MCF 10A (cell line): ENCODE data around the gene NOD2. TPM values are rescaled to one million over a fixed set of nuclear protein-coding genes. Genes with fewer than 3 reads are reported as not detected.

Experiments used
- BruUV-seq: library from RNA; stranded (reverse); fragments of 400-500 nt; replicated peaks from 2 replicates; lab custom pipeline; 2021; lab: Mats Ljungman, UMichigan
- CTCF ChIA-PET: fragments of 300-600 bp; sonication (Branson Sonifier 250); formaldehyde crosslinking; extraction: SDS; loops from one replicate; lab custom pipeline; 2021; ENCODE audit warnings: antibody characterized with exemption, inconsistent platforms; lab: Yijun Ruan, JAX
- POLR2A ChIA-PET: fragments of 300-600, 350-650 bp; sonication (Branson Sonifier 250); formaldehyde crosslinking; extraction: SDS; loops from one replicate; lab custom pipeline; 2020; ENCODE audit warnings: antibody characterized with exemption, inconsistent platforms; lab: Yijun Ruan, JAX
- DNase-seq: peaks from one replicate; pipeline ENCODE4 v3.0.0-alpha.2; 2018; ENCODE audit not compliant: unreplicated experiment
- H3K27ac Mint-ChIP-seq: one replicate; pipeline ENCODE4 v1.8.0; 2022; ENCODE audit warnings: mild to moderate bottlenecking, low read depth, mixed read lengths; ENCODE audit not compliant: unreplicated experiment
- H3K27me3 Mint-ChIP-seq: one replicate; pipeline ENCODE4 v1.8.0; 2022; ENCODE audit warnings: mixed read lengths; ENCODE audit not compliant: insufficient read depth, unreplicated experiment
- H3K36me3 Mint-ChIP-seq: one replicate; pipeline ENCODE4 v1.8.0; 2022; ENCODE audit warnings: mild to moderate bottlenecking, moderate library complexity, mixed read lengths; ENCODE audit not compliant: insufficient read depth, unreplicated experiment
- H3K4me1 Mint-ChIP-seq: one replicate; pipeline ENCODE4 v1.8.0; 2022; ENCODE audit warnings: mixed read lengths; ENCODE audit not compliant: insufficient read depth, unreplicated experiment
- H3K4me3 Mint-ChIP-seq: one replicate; pipeline ENCODE4 v1.8.0; 2022; ENCODE audit warnings: mild to moderate bottlenecking, moderate library complexity, mixed read lengths; ENCODE audit not compliant: unreplicated experiment
- H3K9me3 Mint-ChIP-seq: one replicate; pipeline ENCODE4 v1.8.0; 2022; ENCODE audit warnings: mixed read lengths; ENCODE audit not compliant: unreplicated experiment
- CTCF ChIP-seq: fragments of 200-600 bp; IDR thresholded peaks from one replicate; pipeline ENCODE4 v1.8.0; 2022; ENCODE audit warnings: antibody characterized with exemption, mild to moderate bottlenecking; ENCODE audit not compliant: unreplicated experiment
- intact Hi-C: fragments of 100-400 bp; cut with micrococcal nuclease; formaldehyde crosslinking; loops from 2 replicates; pipeline ENCODE4 v1.14.1; 2022
- total RNA-seq: library from RNA; stranded (reverse); gene quantifications from 2 replicates; pipeline ENCODE4 v1.2.3, GENCODE V29; 2022

The NOD2 gene
- total RNA-seq, 1 experiment from 2014 or later: 1.7 TPM

- H3K9me3 Mint-ChIP-seq: no peaks in the 10 kb centered on the region
- POLR2A ChIA-PET: interaction anchor here (0.5 to 1.9 kb wide), 3 partner anchors 132 to 710 kb away, joined by 3 to 4 read pairs (median 4); no protein-coding TSS in a partner anchor
- BruUV-seq: no TSS peak
- H3K4me3 Mint-ChIP-seq: no peak overlapping the region
- intact Hi-C loops: no loop called here
- no peak for TF ChIP-seq CTCF
- H3K27ac Mint-ChIP-seq: no peak overlapping the region
- no peaks in the 10 kb centered on the region for H3K4me1 Mint-ChIP-seq
- CTCF ChIA-PET: interaction anchor here (0.5 to 14.5 kb wide), 13 partner anchors 9 to 320 kb away, joined by 3 to 251 read pairs (median 6); partner anchors contain the start of genes BRD7, CYLD and SNX20
- H3K36me3 Mint-ChIP-seq: no peaks in the 10 kb centered on the region
- DNase-seq: no peak
- no peaks in the 10 kb centered on the region for H3K27me3 Mint-ChIP-seq
Observed at GRCh38 chr16:50662306-50662940, 31.0 kb upstream of the NOD2 start.

- DNase-seq: no peak
- no peaks in the 10 kb centered on the region for H3K27me3 Mint-ChIP-seq
- POLR2A ChIA-PET: interaction anchor here (1.2 to 1.8 kb wide), 3 partner anchors 10 to 296 kb away, joined by 3 to 5 read pairs (median 5); no protein-coding TSS in a partner anchor
- no peaks in the 10 kb centered on the region for H3K36me3 Mint-ChIP-seq
- H3K9me3 Mint-ChIP-seq: no peaks in the 10 kb centered on the region
- no TSS peak for BruUV-seq
- CTCF ChIA-PET: interaction anchor here (0.6 to 14.5 kb wide), 21 partner anchors 11 to 1362 kb away, joined by 3 to 251 read pairs (median 5); partner anchors contain the start of genes BRD7, CNEP1R1, CYLD and SNX20
- no peak overlapping the region for H3K27ac Mint-ChIP-seq
- intact Hi-C loops: loop anchor here (2.0 kb wide), 2 partner anchors 337 to 639 kb away; partner anchors contain the start of gene CNEP1R1
- no peaks in the 10 kb centered on the region for H3K4me1 Mint-ChIP-seq
- H3K4me3 Mint-ChIP-seq: no peak overlapping the region
- no peak for TF ChIP-seq CTCF
Observed at GRCh38 chr16:50664270-50664669, 29.1 kb upstream of the NOD2 start.

GRCh38 chr16:50665128-50665878 lies 28.1 kb upstream of the NOD2 start:
- no TSS peak for BruUV-seq
- H3K27ac Mint-ChIP-seq: peak overlapping the region; percentile 39
- ChIA-PET POLR2A (interaction anchor here (0.7 to 1.8 kb wide), 9 partner anchors 78 to 640 kb away, joined by 3 to 5 read pairs (median 4); partner anchors contain the start of gene CNEP1R1), CTCF (interaction anchor here (0.5 to 14.5 kb wide), 66 partner anchors 8 to 1891 kb away, joined by 3 to 251 read pairs (median 4); partner anchors contain the start of genes BRD7, CNEP1R1, CYLD and SNX20)
- no peaks in the 10 kb centered on the region for H3K9me3 Mint-ChIP-seq
- H3K27me3 Mint-ChIP-seq: no peaks in the 10 kb centered on the region
- peak overlapping the region; percentile 62 for H3K4me3 Mint-ChIP-seq
- peak; percentile 83 for TF ChIP-seq CTCF
- intact Hi-C loops: loop anchor here (1.0 to 2.0 kb wide), 4 partner anchors 291 to 641 kb away; partner anchors contain the start of gene CNEP1R1
- DNase-seq: peak; percentile 69
- no peaks in the 10 kb centered on the region for H3K36me3 Mint-ChIP-seq
- no peaks in the 10 kb centered on the region for H3K4me1 Mint-ChIP-seq
